Left kidney (tissue), 8 donors: ENCODE data around the gene SELP. TPM values are rescaled to one million over a fixed set of nuclear protein-coding genes. Genes with fewer than 3 reads are reported as not detected.
"Not testable (repeated sequence)": the region's sequence is repeated elsewhere in the genome, so short reads cannot be mapped to it uniquely, and the experiment has no call there.

Experiments used
- DNase-seq: peaks from one replicate; pipeline ENCODE4 v3.0.0-alpha.2; 2013
- long read RNA-seq, 8 donors: transcript quantifications; one replicate each; lab custom pipeline, GENCODE V29; 2026
- polyA plus RNA-seq: library from polyadenylated mRNA; unstranded; fragments of 120-200 nt; gene quantifications from one replicate; pipeline ENCODE4 v1.2.1, GENCODE V29; 2013; ENCODE audit not compliant: insufficient read length

The SELP gene
- polyA plus RNA-seq, result 4.4 TPM
- long read RNA-seq, donor 1, result 0 reads
- long read RNA-seq, donor 2, partial matches to known transcripts, result 0 of 1 reads
- long read RNA-seq, donor 2, other reads (novel, unspliced or antisense), result 0 of 1 reads
- long read RNA-seq, donor 3, result 0 reads
- long read RNA-seq, donor 4, result 0 reads
- long read RNA-seq, donor 5, result 0 reads
- long read RNA-seq, donor 6, result 0 reads
- long read RNA-seq, donor 7, result 0 reads
- long read RNA-seq, donor 8, result 0 reads

- DNase-seq, result no peak
These were observed at the start of gene SELP for GRCh38 chr1:169630006-169630405. SELP (minus strand) TSS chr1:169630124; CDS start chr1:169630074, 50 bp downstream.

GRCh38 chr1:169679692-169680091, 49.8 kb upstream of the SELP start:
- no peak for DNase-seq

- no peak for DNase-seq
These were observed 46.1 kb upstream of the SELP start for GRCh38 chr1:169676001-169676400.

- no peak for DNase-seq
These were observed 40.9 kb upstream of the SELP start for GRCh38 chr1:169670836-169671235.

GRCh38 chr1:169670244-169670643, 40.3 kb upstream of the SELP start:
- DNase-seq, result not testable (repeated sequence)

GRCh38 chr1:169667699-169668596, 38.0 kb upstream of the SELP start:
- DNase-seq, result not testable (repeated sequence)

GRCh38 chr1:169667227-169667639, 37.3 kb upstream of the SELP start:
- not testable (repeated sequence) for DNase-seq

GRCh38 chr1:169662680-169663079, 32.8 kb upstream of the SELP start:
- not testable (repeated sequence) for DNase-seq

GRCh38 chr1:169661066-169661465, 31.1 kb upstream of the SELP start:
- not testable (repeated sequence) for DNase-seq

GRCh38 chr1:169658777-169659176, 28.9 kb upstream of the SELP start:
- not testable (repeated sequence) for DNase-seq

GRCh38 chr1:169653873-169654272, 23.9 kb upstream of the SELP start:
- no peak for DNase-seq

- DNase-seq, result no peak
These were observed 21.1 kb upstream of the SELP start for GRCh38 chr1:169651035-169651434.

- no peak for DNase-seq
These were observed 20.6 kb upstream of the SELP start for GRCh38 chr1:169650551-169650950.

- DNase-seq, result no peak
These were observed 18.8 kb upstream of the SELP start for GRCh38 chr1:169648709-169649108.

- DNase-seq, result no peak
These were observed 18.3 kb upstream of the SELP start for GRCh38 chr1:169648187-169648586.

- DNase-seq, result no peak
These were observed 17.6 kb upstream of the SELP start for GRCh38 chr1:169647512-169647911.

GRCh38 chr1:169644297-169644696, 14.4 kb upstream of the SELP start:
- DNase-seq, result no peak

GRCh38 chr1:169634877-169635276, 5.0 kb upstream of the SELP start:
- no peak for DNase-seq

- no peak for DNase-seq
These were observed 4.2 kb upstream of the SELP start for GRCh38 chr1:169634145-169634544.

- no peak for DNase-seq
These were observed 1.3 kb upstream of the SELP start for GRCh38 chr1:169631249-169631648.

GRCh38 chr1:169624912-169625311, 5.0 kb downstream of the SELP start:
- no peak for DNase-seq

- DNase-seq, result no peak
These were observed 5.8 kb downstream of the SELP start for GRCh38 chr1:169624122-169624521.
